ENCODE results near the gene ALKBH3.

ALKBH3 gene

GRCh38 chr11:43942662-43943371 lies 62.2 kb downstream of the ALKBH3 start:
- Histone ChIP-seq H3K79me2 (ENCODE audit: control insufficient read depth, insufficient read depth, low read length, unreplicated experiment) (no peaks in the 10 kb centered on the region), H3K27ac (ENCODE audit: low read depth, low read length) (no peak overlapping the region), H3K4me3 (ENCODE audit: low read depth, low read length) (peak overlapping the region; percentile 75), H2AFZ (ENCODE audit: low read length, unreplicated experiment) (peak overlapping the region; percentile 36), H3K36me3 (ENCODE audit: insufficient read depth, low read length) (no peaks in the 10 kb centered on the region), H3K27me3 (ENCODE audit: insufficient read depth, low read length) (peaks cover 51% of the 10 kb centered on the region), H3K4me1 (ENCODE audit: control insufficient read depth, insufficient read depth, low read length, unreplicated experiment) (peaks cover 5% of the 10 kb centered on the region)

GRCh38 chr11:43943372-43943930 lies 62.8 kb downstream of the ALKBH3 start:
- H2AFZ ChIP-seq (ENCODE audit: low read length, unreplicated experiment): peak overlapping the region; percentile 36
- no peaks in the 10 kb centered on the region for H3K4me1 ChIP-seq (ENCODE audit: control insufficient read depth, insufficient read depth, low read length, unreplicated experiment)
- H3K79me2 ChIP-seq (ENCODE audit: control insufficient read depth, insufficient read depth, low read length, unreplicated experiment): no peaks in the 10 kb centered on the region
- peaks cover 51% of the 10 kb centered on the region for H3K27me3 ChIP-seq (ENCODE audit: insufficient read depth, low read length)
- H3K4me3 ChIP-seq (ENCODE audit: low read depth, low read length): peak overlapping the region; percentile 75
- no peaks in the 10 kb centered on the region for H3K36me3 ChIP-seq (ENCODE audit: insufficient read depth, low read length)
- H3K27ac ChIP-seq (ENCODE audit: low read depth, low read length): no peak overlapping the region

- no peaks in the 10 kb centered on the region for H3K79me2 ChIP-seq (ENCODE audit: control insufficient read depth, insufficient read depth, low read length, unreplicated experiment)
- H3K4me1 ChIP-seq (ENCODE audit: control insufficient read depth, insufficient read depth, low read length, unreplicated experiment): no peaks in the 10 kb centered on the region
- peaks cover 51% of the 10 kb centered on the region for H3K27me3 ChIP-seq (ENCODE audit: insufficient read depth, low read length)
- no peak overlapping the region for H3K27ac ChIP-seq (ENCODE audit: low read depth, low read length)
- peak overlapping the region; percentile 75 for H3K4me3 ChIP-seq (ENCODE audit: low read depth, low read length)
- H3K36me3 ChIP-seq (ENCODE audit: insufficient read depth, low read length): no peaks in the 10 kb centered on the region
- no peak overlapping the region for H2AFZ ChIP-seq (ENCODE audit: low read length, unreplicated experiment)
These were observed 63.5 kb downstream of the ALKBH3 start for GRCh38 chr11:43943931-43944751.

GRCh38 chr11:43944761-43945311 lies 64.2 kb downstream of the ALKBH3 start:
- no peaks in the 10 kb centered on the region for H3K36me3 ChIP-seq (ENCODE audit: insufficient read depth, low read length)
- no peaks in the 10 kb centered on the region for H3K4me1 ChIP-seq (ENCODE audit: control insufficient read depth, insufficient read depth, low read length, unreplicated experiment)
- peaks cover 51% of the 10 kb centered on the region for H3K27me3 ChIP-seq (ENCODE audit: insufficient read depth, low read length)
- peak overlapping the region; percentile 75 for H3K4me3 ChIP-seq (ENCODE audit: low read depth, low read length)
- no peak overlapping the region for H3K27ac ChIP-seq (ENCODE audit: low read depth, low read length)
- no peak overlapping the region for H2AFZ ChIP-seq (ENCODE audit: low read length, unreplicated experiment)
- H3K79me2 ChIP-seq (ENCODE audit: control insufficient read depth, insufficient read depth, low read length, unreplicated experiment): no peaks in the 10 kb centered on the region

GRCh38 chr11:43947003-43947500 lies 66.4 kb downstream of the ALKBH3 start:
- H3K36me3 ChIP-seq (ENCODE audit: insufficient read depth, low read length): no peaks in the 10 kb centered on the region
- no peaks in the 10 kb centered on the region for H3K4me1 ChIP-seq (ENCODE audit: control insufficient read depth, insufficient read depth, low read length, unreplicated experiment)
- H3K79me2 ChIP-seq (ENCODE audit: control insufficient read depth, insufficient read depth, low read length, unreplicated experiment): no peaks in the 10 kb centered on the region
- H3K27me3 ChIP-seq (ENCODE audit: insufficient read depth, low read length): peaks cover 39% of the 10 kb centered on the region
- no peak overlapping the region for H2AFZ ChIP-seq (ENCODE audit: low read length, unreplicated experiment)
- no peak overlapping the region for H3K27ac ChIP-seq (ENCODE audit: low read depth, low read length)
- no peak overlapping the region for H3K4me3 ChIP-seq (ENCODE audit: low read depth, low read length)

GRCh38 chr11:43947815-43948214 lies 67.2 kb downstream of the ALKBH3 start:
- Histone ChIP-seq H3K79me2 (ENCODE audit: control insufficient read depth, insufficient read depth, low read length, unreplicated experiment) (no peaks in the 10 kb centered on the region), H3K27ac (ENCODE audit: low read depth, low read length) (no peak overlapping the region), H2AFZ (ENCODE audit: low read length, unreplicated experiment) (no peak overlapping the region), H3K27me3 (ENCODE audit: insufficient read depth, low read length) (peaks cover 34% of the 10 kb centered on the region), H3K4me3 (ENCODE audit: low read depth, low read length) (no peak overlapping the region), H3K4me1 (ENCODE audit: control insufficient read depth, insufficient read depth, low read length, unreplicated experiment) (no peaks in the 10 kb centered on the region), H3K36me3 (ENCODE audit: insufficient read depth, low read length) (no peaks in the 10 kb centered on the region)

GRCh38 chr11:43948341-43949225 lies 68.0 kb downstream of the ALKBH3 start:
- H3K27me3 ChIP-seq (ENCODE audit: insufficient read depth, low read length): peaks cover 26% of the 10 kb centered on the region
- H3K36me3 ChIP-seq (ENCODE audit: insufficient read depth, low read length): no peaks in the 10 kb centered on the region
- H3K79me2 ChIP-seq (ENCODE audit: control insufficient read depth, insufficient read depth, low read length, unreplicated experiment): no peaks in the 10 kb centered on the region
- H2AFZ ChIP-seq (ENCODE audit: low read length, unreplicated experiment): no peak overlapping the region
- H3K27ac ChIP-seq (ENCODE audit: low read depth, low read length): no peak overlapping the region
- no peaks in the 10 kb centered on the region for H3K4me1 ChIP-seq (ENCODE audit: control insufficient read depth, insufficient read depth, low read length, unreplicated experiment)
- H3K4me3 ChIP-seq (ENCODE audit: low read depth, low read length): no peak overlapping the region

- Histone ChIP-seq H3K27ac (ENCODE audit: low read depth, low read length) (no peak overlapping the region), H2AFZ (ENCODE audit: low read length, unreplicated experiment) (no peak overlapping the region), H3K27me3 (ENCODE audit: insufficient read depth, low read length) (peaks cover 9% of the 10 kb centered on the region), H3K4me1 (ENCODE audit: control insufficient read depth, insufficient read depth, low read length, unreplicated experiment) (peaks cover 5% of the 10 kb centered on the region), H3K4me3 (ENCODE audit: low read depth, low read length) (no peak overlapping the region), H3K79me2 (ENCODE audit: control insufficient read depth, insufficient read depth, low read length, unreplicated experiment) (no peaks in the 10 kb centered on the region), H3K36me3 (ENCODE audit: insufficient read depth, low read length) (no peaks in the 10 kb centered on the region)
These were observed 69.8 kb downstream of the ALKBH3 start for GRCh38 chr11:43950311-43950855.

- H3K27ac ChIP-seq (ENCODE audit: low read depth, low read length): no peak overlapping the region
- H3K27me3 ChIP-seq (ENCODE audit: insufficient read depth, low read length): peaks cover 9% of the 10 kb centered on the region
- H2AFZ ChIP-seq (ENCODE audit: low read length, unreplicated experiment): no peak overlapping the region
- no peaks in the 10 kb centered on the region for H3K36me3 ChIP-seq (ENCODE audit: insufficient read depth, low read length)
- H3K79me2 ChIP-seq (ENCODE audit: control insufficient read depth, insufficient read depth, low read length, unreplicated experiment): no peaks in the 10 kb centered on the region
- H3K4me3 ChIP-seq (ENCODE audit: low read depth, low read length): no peak overlapping the region
- peaks cover 13% of the 10 kb centered on the region for H3K4me1 ChIP-seq (ENCODE audit: control insufficient read depth, insufficient read depth, low read length, unreplicated experiment)
These were observed 70.6 kb downstream of the ALKBH3 start for GRCh38 chr11:43951231-43951630.
